Tibial nerve (tissue), 4 donors: ENCODE data around the gene ISLR.

ENCODE experiments used
- CTCF ChIP-seq, 5 experiments: fragments of 200-600 bp in 3 of 5; fragments of 450-650 bp in 2 of 5; sonication (generic) in 3 of 5; IDR thresholded peaks; one replicate each; pipeline ENCODE4 v1.5.1; 2016 to 2019; ENCODE audit warnings: antibody characterized with exemption in 5 of 5, mild to moderate bottlenecking in 3 of 5, moderate library complexity in 2 of 5
- EP300 ChIP-seq, 2 donors: sonication (generic); formaldehyde crosslinking; IDR thresholded peaks; one replicate each; pipeline ENCODE4 v1.6.1; 2017; ENCODE audit warnings: antibody characterized with exemption in 2 of 2, mild to moderate bottlenecking in 1 of 2

- TF ChIP-seq CTCF (IDR thresholded peaks at IDR 0.05) (no peak), EP300 (IDR thresholded peaks at IDR 0.05) (no peak)
These were observed 6.7 kb downstream of the ISLR start for GRCh38 chr15:74179983-74180880.
